Natural killer cell (primary cell): Measurements from ENCODE around the gene GJB1. TPM values are rescaled to one million over a fixed set of nuclear protein-coding genes. Genes with fewer than 3 reads are reported as not detected.
A peak's percentile ranks its signal among the peaks of the same experiment; 100 is the strongest.

Experiments
- ATAC-seq, 3 donors: fragments of 150-1000 bp in 2 of 3; fragments of 200-7000 bp in 1 of 3; cut with Tn5 transposase; 1 replicate in 1 of 3; 2 replicates in 2 of 3; pipeline ENCODE4 v1.10.0; 2021; ENCODE audit warnings: mild to moderate bottlenecking in 2 of 3, moderate library complexity in 2 of 3
- DNase-seq, 2 donors: peaks; one replicate each; pipeline versions ENCODE4 v3.0.0 to v3.0.0-alpha.2; 2013 to 2021; ENCODE audit warnings: mixed read lengths in 1 of 2
- H3K27ac ChIP-seq: one replicate; pipeline ENCODE4 v1.5.1; 2013; ENCODE audit warnings: mild to moderate bottlenecking, low read length
- H3K27me3 ChIP-seq: one replicate; pipeline ENCODE4 v1.6.1; 2013; ENCODE audit warnings: low read length; ENCODE audit not compliant: control insufficient read depth, insufficient read depth
- H3K36me3 ChIP-seq: one replicate; pipeline ENCODE4 v1.6.1; 2013; ENCODE audit warnings: low read length; ENCODE audit not compliant: control insufficient read depth, insufficient read depth
- H3K4me1 ChIP-seq: one replicate; pipeline ENCODE4 v1.6.1; 2013; ENCODE audit warnings: low read length; ENCODE audit not compliant: control insufficient read depth, insufficient read depth
- H3K4me3 ChIP-seq: one replicate; pipeline ENCODE4 v1.5.1; 2013; ENCODE audit warnings: low read length
- H3K9me3 ChIP-seq: one replicate; pipeline ENCODE4 v1.6.1; 2013; ENCODE audit warnings: low read length; ENCODE audit not compliant: control insufficient read depth, insufficient read depth
- H3K27ac Mint-ChIP-seq, 2 donors: one replicate each; pipeline ENCODE4 v1.8.0; 2022; ENCODE audit warnings: mild to moderate bottlenecking in 2 of 2, mixed read lengths in 2 of 2, moderate library complexity in 1 of 2
- H3K27me3 Mint-ChIP-seq, 2 donors: one replicate each; pipeline ENCODE4 v1.8.0; 2022; ENCODE audit warnings: low read depth in 2 of 2, mixed read lengths in 2 of 2
- H3K36me3 Mint-ChIP-seq: one replicate; pipeline ENCODE4 v1.8.0; 2022; ENCODE audit warnings: mixed read lengths
- H3K4me1 Mint-ChIP-seq, 2 donors: one replicate each; pipeline ENCODE4 v1.8.0; 2022; ENCODE audit warnings: mixed read lengths in 2 of 2
- H3K4me3 Mint-ChIP-seq: one replicate; pipeline ENCODE4 v1.8.0; 2022; ENCODE audit warnings: mild to moderate bottlenecking, moderate library complexity, mixed read lengths
- H3K9me3 Mint-ChIP-seq, 2 donors: one replicate each; pipeline ENCODE4 v1.8.0; 2022; ENCODE audit warnings: mixed read lengths in 2 of 2
- CTCF ChIP-seq: fragments of 200-600 bp; IDR thresholded peaks from one replicate; pipeline ENCODE4 v1.8.0; 2022; ENCODE audit warnings: antibody characterized with exemption
- WGBS: methylation state at CpG from one replicate; pipeline ENCODE4 v1.1.7; 2013; ENCODE audit warnings: missing lambda C conversion rate; ENCODE audit not compliant: insufficient coverage; 5-methylcytosine and 5-hydroxymethylcytosine counted together
- intact Hi-C: fragments of 100-400 bp; cut with micrococcal nuclease; formaldehyde crosslinking; loops from one replicate; pipeline ENCODE4 v1.14.2; 2022
- total RNA-seq, 4 donors: library from RNA; stranded (reverse); fragments of 120-200 nt in 1 of 4; gene quantifications; one replicate each; pipeline versions ENCODE4 v1.2.3 to v1.2.4, GENCODE V29; 2013 to 2022

Gene GJB1
- total RNA-seq, 3 donors from 2014 or later (not counting 1 experiment from before 2014, with no cell fraction given), result not detected

- no peaks in the 10 kb centered on the region for H3K36me3 Mint-ChIP-seq
- H3K4me1 Mint-ChIP-seq, result peaks cover 11 to 21% of the 10 kb centered on the region in 2 donors
- Histone ChIP-seq H3K4me1 (peaks cover 21% of the 10 kb centered on the region), H3K27ac (no peak overlapping the region), H3K27me3 (no peaks in the 10 kb centered on the region), H3K4me3 (no peak overlapping the region), H3K36me3 (peaks cover 9% of the 10 kb centered on the region), H3K9me3 (no peaks in the 10 kb centered on the region)
- ATAC-seq, result no peak
- WGBS, result 75% methylated on average over 6 of the region's 9 CpGs
- H3K9me3 Mint-ChIP-seq, result no peaks in the 10 kb centered on the region
- no peaks in the 10 kb centered on the region for H3K27me3 Mint-ChIP-seq
- H3K4me3 Mint-ChIP-seq, result no peak overlapping the region
- intact Hi-C loops, result loop anchor here (10.0 kb wide), 1 partner anchor 1054 kb away; the partner anchor contains the start of gene CITED1
- no peak for TF ChIP-seq CTCF
- DNase-seq, result no peak
- H3K27ac Mint-ChIP-seq, result no peak overlapping the region
Measured at GRCh38 chrX:71250841-71251240, 27.8 kb downstream of the GJB1 start.

GRCh38 chrX:71251466-71251973, 28.5 kb downstream of the GJB1 start:
- Histone ChIP-seq H3K9me3 (no peaks in the 10 kb centered on the region), H3K4me1 (peaks cover 21% of the 10 kb centered on the region), H3K27me3 (no peaks in the 10 kb centered on the region), H3K36me3 (peaks cover 9% of the 10 kb centered on the region), H3K27ac (no peak overlapping the region), H3K4me3 (no peak overlapping the region)
- H3K4me1 Mint-ChIP-seq, result peaks cover 12 to 22% of the 10 kb centered on the region in 2 donors
- no peaks in the 10 kb centered on the region for H3K36me3 Mint-ChIP-seq
- TF ChIP-seq CTCF, result no peak
- intact Hi-C loops, result loop anchor here (10.0 kb wide), 1 partner anchor 1053 kb away; the partner anchor contains the start of gene CITED1
- no peak overlapping the region for H3K27ac Mint-ChIP-seq
- WGBS, result 25% methylated on average over 4 of the region's 8 CpGs
- H3K9me3 Mint-ChIP-seq, result no peaks in the 10 kb centered on the region
- DNase-seq (no peak), ATAC-seq (no peak)
- no peaks in the 10 kb centered on the region for H3K27me3 Mint-ChIP-seq
- H3K4me3 Mint-ChIP-seq, result no peak overlapping the region

- peaks cover 5% of the 10 kb centered on the region for H3K36me3 ChIP-seq
- Mint-ChIP-seq H3K9me3 (no peaks in the 10 kb centered on the region), H3K4me1 (peaks cover 12 to 22% of the 10 kb centered on the region in 2 donors), H3K4me3 (peak overlapping the region; percentile 7), H3K27ac (no peak overlapping the region), H3K27me3 (no peaks in the 10 kb centered on the region), H3K36me3 (no peaks in the 10 kb centered on the region)
- no peak for DNase-seq
- no peaks in the 10 kb centered on the region for H3K9me3 ChIP-seq
- 75% methylated on average over 2 of the region's 2 CpGs for WGBS
- intact Hi-C loops, result loop anchor here (10.0 kb wide), 1 partner anchor 1053 kb away; the partner anchor contains the start of gene CITED1
- H3K4me3 ChIP-seq, result no peak overlapping the region
- H3K27ac ChIP-seq, result no peak overlapping the region
- H3K27me3 ChIP-seq, result no peaks in the 10 kb centered on the region
- ATAC-seq, result no peak
- peaks cover 21% of the 10 kb centered on the region for H3K4me1 ChIP-seq
- TF ChIP-seq CTCF, result no peak
Measured at GRCh38 chrX:71252221-71252620, 29.2 kb downstream of the GJB1 start.
